ENCODE data around the gene INPP5F. TPM values are rescaled to one million over a fixed set of nuclear protein-coding genes. Genes with fewer than 3 reads are reported as not detected.

INPP5F gene
- total and polyA plus RNA-seq, 8 donors = 4.6 to 25.7 (median 16.4) TPM

DNA sequence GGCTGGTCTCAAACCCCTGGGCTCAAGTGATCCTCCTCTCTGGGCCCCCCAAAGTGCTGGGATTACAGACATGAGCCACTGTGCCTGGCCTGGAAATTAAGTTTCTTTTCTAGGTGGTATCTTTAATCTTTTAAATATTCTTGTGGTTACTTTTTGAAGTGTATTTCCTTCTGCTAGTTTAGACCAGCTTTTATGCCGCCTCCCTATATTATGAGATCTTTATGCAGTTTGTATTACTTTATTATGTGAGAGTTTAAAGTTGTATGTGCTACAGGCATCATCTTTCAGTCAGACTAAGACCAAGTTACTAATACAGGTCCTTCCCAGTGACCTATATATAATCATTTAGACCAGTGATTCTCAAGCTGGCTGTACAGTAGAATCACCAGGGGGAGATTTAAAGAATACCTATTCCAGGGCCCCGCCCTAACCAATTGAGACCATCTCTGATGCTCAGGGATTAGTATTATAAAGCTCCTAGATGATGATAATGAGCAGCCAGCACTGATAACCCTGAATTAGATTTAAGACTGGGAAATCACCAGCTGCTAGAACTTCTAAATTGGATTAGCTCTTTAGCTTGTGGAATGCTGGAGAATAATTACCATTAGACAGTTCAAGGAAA, 11.3 kb downstream of the INPP5F start:
- peaks cover 10 to 46% (median 26%) of the 10 kb centered on the region in 4 donors for H3K4me1 ChIP-seq
- 91 to 95% (median 92%) methylated on average over 2 of the region's 2 CpGs for WGBS, 5 donors
- H3K9me3 ChIP-seq = no peaks in the 10 kb centered on the region
- H3K4me3 ChIP-seq = no peak overlapping the region
- TF ChIP-seq POLR2AphosphoS5 (IDR thresholded peaks at IDR 0.05) (no peak), EP300 (IDR thresholded peaks at IDR 0.05) (no peak), POLR2A (IDR thresholded peaks at IDR 0.05) (no peak)
- TF ChIP-seq, protein P1, sequence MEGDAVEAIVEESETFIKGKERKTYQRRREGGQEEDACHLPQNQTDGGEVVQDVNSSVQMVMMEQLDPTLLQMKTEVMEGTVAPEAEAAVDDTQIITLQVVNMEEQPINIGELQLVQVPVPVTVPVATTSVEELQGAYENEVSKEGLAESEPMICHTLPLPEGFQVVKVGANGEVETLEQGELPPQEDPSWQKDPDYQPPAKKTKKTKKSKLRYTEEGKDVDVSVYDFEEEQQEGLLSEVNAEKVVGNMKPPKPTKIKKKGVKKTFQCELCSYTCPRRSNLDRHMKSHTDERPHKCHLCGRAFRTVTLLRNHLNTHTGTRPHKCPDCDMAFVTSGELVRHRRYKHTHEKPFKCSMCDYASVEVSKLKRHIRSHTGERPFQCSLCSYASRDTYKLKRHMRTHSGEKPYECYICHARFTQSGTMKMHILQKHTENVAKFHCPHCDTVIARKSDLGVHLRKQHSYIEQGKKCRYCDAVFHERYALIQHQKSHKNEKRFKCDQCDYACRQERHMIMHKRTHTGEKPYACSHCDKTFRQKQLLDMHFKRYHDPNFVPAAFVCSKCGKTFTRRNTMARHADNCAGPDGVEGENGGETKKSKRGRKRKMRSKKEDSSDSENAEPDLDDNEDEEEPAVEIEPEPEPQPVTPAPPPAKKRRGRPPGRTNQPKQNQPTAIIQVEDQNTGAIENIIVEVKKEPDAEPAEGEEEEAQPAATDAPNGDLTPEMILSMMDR (IDR thresholded peaks at IDR 0.05) = no peak
- intact Hi-C loops (cut with DNase I; ENCODE audit: low total_unique reads) = no loop called here
- no peaks in the 10 kb centered on the region for H3K36me3 ChIP-seq
- no peak for DNase-seq
- no peaks in the 10 kb centered on the region for H3K27me3 ChIP-seq
- H3K27ac ChIP-seq = peak overlapping the region; percentile 6 to 72 (median 45)

DNA sequence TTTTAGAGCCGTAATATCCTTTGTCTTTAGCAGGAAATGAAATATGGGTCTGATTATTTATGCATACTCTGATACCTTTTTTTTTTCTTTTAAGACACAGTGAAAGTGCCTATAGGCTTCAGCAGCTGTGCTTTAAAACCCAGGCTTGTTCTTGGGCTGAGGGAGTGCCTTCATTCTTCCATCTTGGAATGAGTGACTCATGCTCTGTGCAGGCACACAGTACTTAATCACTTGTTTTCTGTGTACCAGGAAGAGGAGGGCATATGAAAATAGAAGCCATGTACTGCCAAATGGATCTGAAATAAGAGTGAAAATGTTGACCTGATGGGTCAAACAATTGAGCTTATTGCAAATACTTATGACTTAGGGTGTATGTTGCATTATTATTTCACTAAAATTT, 12.0 kb downstream of the INPP5F start:
- peaks cover 11 to 47% (median 28%) of the 10 kb centered on the region in 4 donors for H3K4me1 ChIP-seq
- TF ChIP-seq POLR2AphosphoS5 (IDR thresholded peaks at IDR 0.05) = peak in 2 of 3 donors; percentile 56 to 85
- TF ChIP-seq POLR2A (IDR thresholded peaks at IDR 0.05) = no peak
- peak overlapping the region in 4 of 5 donors; percentile 6 to 72 (median 46) for H3K27ac ChIP-seq
- no peak overlapping the region for H3K4me3 ChIP-seq
- intact Hi-C loops (cut with DNase I; ENCODE audit: low total_unique reads) = no loop called here
- no peaks in the 10 kb centered on the region for H3K9me3 ChIP-seq
- H3K36me3 ChIP-seq = no peaks in the 10 kb centered on the region
- H3K27me3 ChIP-seq = no peaks in the 10 kb centered on the region
- WGBS, 5 donors = 25 to 40% (median 31%) methylated on average over 1 of the region's 1 CpG
- DNase-seq = peak in 1 of 2 donors; percentile 83

DNA sequence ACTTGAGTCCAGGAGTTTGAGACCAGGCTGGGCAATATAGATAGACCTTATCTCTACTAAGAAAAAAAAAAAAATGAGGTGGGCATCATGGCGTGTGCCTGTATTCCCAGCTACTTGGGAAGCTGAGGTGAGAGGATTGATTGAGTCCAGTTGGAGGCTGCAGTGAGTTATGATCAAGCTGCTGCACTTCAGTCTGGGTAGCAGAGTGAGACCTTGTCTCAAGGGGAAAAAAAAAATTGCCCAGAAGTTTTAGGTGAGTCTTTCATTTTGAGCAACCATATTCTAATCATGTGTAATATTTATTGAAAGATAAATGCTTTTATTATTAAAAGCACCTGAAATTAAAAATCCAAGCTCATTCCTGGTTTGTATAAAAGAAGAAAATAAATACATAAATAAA, 13.1 kb downstream of the INPP5F start:
- Histone ChIP-seq H3K9me3 (no peaks in the 10 kb centered on the region), H3K36me3 (no peaks in the 10 kb centered on the region), H3K4me1 (peaks cover 18 to 51% (median 34%) of the 10 kb centered on the region in 4 donors), H3K27me3 (no peaks in the 10 kb centered on the region), H3K27ac (peak overlapping the region in 1 of 5 donors; percentile 72), H3K4me3 (no peak overlapping the region)
- TF ChIP-seq, protein P1 (IDR thresholded peaks at IDR 0.05) = no peak
- no peak for TF ChIP-seq POLR2AphosphoS5 (IDR thresholded peaks at IDR 0.05)
- no peak for TF ChIP-seq EP300 (IDR thresholded peaks at IDR 0.05)
- TF ChIP-seq POLR2A (IDR thresholded peaks at IDR 0.05) = no peak
- intact Hi-C loops (cut with DNase I; ENCODE audit: low total_unique reads) = no loop called here
- WGBS, 5 donors = 72 to 95% (median 91%) methylated on average over 1 of the region's 1 CpG
- DNase-seq = no peak

DNA sequence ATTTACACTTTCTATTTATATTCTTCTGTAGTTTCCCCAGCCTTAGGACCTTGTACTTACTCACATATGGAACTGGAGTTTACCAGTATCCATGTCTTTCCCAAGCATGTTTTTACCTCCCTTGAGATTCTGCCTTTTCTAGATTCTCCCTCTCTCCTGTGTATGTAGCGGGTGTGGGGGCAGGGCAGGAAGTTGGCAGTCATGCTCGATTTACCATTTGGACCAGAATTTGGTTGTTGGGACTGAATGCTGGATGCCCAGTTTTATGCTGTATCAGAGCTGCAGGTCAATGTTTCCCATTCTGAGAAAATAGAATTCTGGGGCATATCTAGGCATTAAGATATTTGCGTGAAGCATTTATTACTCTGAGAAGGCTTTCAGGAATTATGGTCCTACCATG, 14.2 kb downstream of the INPP5F start:
- DNase-seq = no peak
- no peak for TF ChIP-seq POLR2AphosphoS5 (IDR thresholded peaks at IDR 0.05)
- no peaks in the 10 kb centered on the region for H3K27me3 ChIP-seq
- H3K4me1 ChIP-seq = peaks cover 13 to 41% (median 25%) of the 10 kb centered on the region in 4 donors
- WGBS, 5 donors = 84 to 93% (median 87%) methylated on average over 3 of the region's 3 CpGs
- H3K27ac ChIP-seq = no peak overlapping the region
- no peaks in the 10 kb centered on the region for H3K36me3 ChIP-seq
- intact Hi-C loops (cut with DNase I; ENCODE audit: low total_unique reads) = loop anchor here (10.0 kb wide), 1 partner anchor 125 kb away; no protein-coding TSS in a partner anchor
- H3K4me3 ChIP-seq = no peak overlapping the region
- H3K9me3 ChIP-seq = no peaks in the 10 kb centered on the region

DNA sequence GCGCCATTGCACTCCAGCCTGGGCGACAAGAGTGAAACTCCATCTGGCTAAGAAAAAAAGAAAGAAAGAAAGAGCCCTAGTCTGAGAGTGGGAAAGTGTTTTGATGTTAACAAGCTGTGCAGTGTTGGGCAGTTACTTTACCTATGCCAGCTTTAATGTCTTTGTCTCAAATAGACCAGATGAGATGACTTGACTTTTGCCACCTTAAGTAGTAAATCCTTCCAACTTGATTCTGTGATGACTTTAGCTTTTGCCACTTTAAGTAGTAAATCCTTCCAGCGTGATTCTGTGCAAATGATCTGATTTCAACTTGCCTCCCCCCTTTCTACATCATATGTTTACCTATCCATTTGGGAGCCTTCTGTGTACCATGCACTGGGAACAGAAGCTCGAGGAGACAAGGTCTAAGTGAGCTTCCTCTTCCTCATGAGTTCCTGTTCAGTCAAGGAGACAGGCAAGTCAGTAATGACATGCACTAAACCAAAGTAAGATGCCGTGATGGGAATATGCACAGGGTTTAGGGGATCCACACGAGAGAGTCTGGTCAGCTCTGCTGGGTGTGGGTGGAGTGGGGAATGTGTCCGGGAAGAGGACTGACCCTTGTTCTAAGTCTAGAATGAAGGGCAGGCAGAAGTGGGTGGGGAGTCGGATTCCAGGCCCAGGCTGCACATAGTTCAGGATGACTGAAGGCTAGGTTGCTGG, 17.2 kb downstream of the INPP5F start:
- H3K36me3 ChIP-seq = no peaks in the 10 kb centered on the region
- H3K4me3 ChIP-seq = no peak overlapping the region
- TF ChIP-seq POLR2AphosphoS5 (IDR thresholded peaks at IDR 0.05) = no peak
- TF ChIP-seq, protein P1 (IDR thresholded peaks at IDR 0.05) = no peak
- no peak for TF ChIP-seq EP300 (IDR thresholded peaks at IDR 0.05)
- no peak for TF ChIP-seq POLR2A (IDR thresholded peaks at IDR 0.05)
- intact Hi-C loops (cut with DNase I; ENCODE audit: low total_unique reads) = loop anchor here (10.0 kb wide), 1 partner anchor 122 kb away; no protein-coding TSS in a partner anchor
- H3K27ac ChIP-seq = no peak overlapping the region
- peak in 1 of 2 donors; percentile 41 for DNase-seq
- 51 to 66% (median 55%) methylated on average over 7 to 8 of the region's 8 CpGs for WGBS, 5 donors
- peaks cover 8 to 25% (median 17%) of the 10 kb centered on the region in 4 donors for H3K4me1 ChIP-seq
- H3K9me3 ChIP-seq = no peaks in the 10 kb centered on the region
- no peaks in the 10 kb centered on the region for H3K27me3 ChIP-seq

All from stomach (tissue), 9 donors.